GM19193 (cell line): ENCODE results near the gene HDGFL2.

Source experiments
- POLR2A ChIP-seq: IDR thresholded peaks from 4 replicates; pipeline ENCODE4 v1.6.1; 2011; ENCODE audit not compliant: insufficient read depth, insufficient read length; ENCODE audit errors: extremely low read depth

The HDGFL2 gene

GRCh38 chr19:4521888-4522242 lies 49.8 kb downstream of the HDGFL2 start:
- TF ChIP-seq POLR2A, result no peak

DNA sequence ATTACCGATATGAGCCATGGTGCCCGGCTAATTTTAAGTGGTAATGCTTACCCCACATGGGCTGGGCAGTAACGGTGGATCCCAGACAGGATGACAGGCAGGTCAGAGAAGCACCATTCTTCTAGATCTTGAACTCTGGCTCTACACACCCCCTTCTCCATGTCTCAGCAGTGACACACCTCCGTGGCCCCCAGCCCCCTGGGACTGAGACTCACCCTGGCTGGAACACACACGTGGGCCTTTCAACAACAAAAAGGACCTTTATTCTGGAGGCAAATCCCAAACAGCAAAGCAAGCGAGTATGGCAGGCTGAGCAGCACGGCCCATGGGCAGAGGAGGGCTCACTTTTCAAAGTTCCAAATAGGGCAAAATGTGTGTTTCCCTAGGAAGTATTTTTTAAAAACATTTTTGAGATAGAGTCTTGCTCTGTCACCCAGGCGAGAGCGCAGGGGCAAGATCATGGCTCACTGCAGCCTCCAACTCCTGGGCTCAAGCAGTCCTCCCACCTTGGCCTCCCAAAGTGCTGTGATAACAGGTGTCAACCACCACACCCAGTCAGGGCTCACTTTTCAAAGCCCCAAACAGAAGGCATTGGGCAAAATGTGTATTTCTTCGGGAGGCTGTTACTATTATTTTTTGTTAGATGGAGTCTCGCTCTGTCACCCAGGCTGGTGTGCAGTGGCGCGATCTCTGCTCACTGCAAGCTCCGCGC lies 50.4 kb downstream of the HDGFL2 start:
- no peak for TF ChIP-seq POLR2A

DNA sequence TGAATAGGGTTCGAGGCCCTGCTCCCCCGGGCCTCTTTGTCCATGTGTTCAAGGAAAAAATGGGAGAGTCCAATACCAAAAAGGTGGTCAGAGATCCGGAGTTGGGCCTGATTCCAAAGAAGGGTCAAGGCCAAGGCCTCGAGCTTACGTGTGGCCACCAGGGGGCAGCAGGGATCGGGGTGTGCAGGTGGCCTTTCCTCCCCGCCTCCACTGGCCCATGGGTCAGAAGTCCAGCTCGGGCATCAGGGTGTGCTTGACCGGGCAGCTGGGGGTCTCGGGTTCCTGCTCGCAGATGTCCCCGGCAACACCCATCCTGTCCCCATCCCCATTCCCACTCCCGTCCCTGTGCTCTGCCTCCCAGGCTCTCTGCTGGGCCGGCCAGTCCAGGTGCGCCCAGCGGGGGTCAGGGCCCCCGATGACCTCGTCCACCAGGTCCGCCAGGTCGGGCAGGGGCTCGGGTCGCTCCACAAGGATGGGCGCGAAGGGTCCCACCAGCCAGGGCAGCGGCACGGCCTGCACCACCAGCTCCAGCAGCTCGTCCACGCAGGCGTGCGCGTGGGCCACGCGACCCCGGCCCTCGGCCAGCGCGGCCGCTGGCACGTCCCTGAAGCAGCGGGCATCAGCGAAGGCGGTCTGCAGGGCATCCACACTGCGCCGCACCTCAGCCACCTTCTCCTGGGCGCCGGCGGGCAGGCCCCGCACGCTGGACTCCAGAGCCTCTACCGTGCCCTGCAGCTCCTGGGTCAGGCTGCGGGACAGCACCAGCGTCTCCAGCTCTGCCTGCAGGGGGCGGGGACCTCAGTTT lies 51.4 kb downstream of the HDGFL2 start:
- TF ChIP-seq POLR2A, result no peak

DNA sequence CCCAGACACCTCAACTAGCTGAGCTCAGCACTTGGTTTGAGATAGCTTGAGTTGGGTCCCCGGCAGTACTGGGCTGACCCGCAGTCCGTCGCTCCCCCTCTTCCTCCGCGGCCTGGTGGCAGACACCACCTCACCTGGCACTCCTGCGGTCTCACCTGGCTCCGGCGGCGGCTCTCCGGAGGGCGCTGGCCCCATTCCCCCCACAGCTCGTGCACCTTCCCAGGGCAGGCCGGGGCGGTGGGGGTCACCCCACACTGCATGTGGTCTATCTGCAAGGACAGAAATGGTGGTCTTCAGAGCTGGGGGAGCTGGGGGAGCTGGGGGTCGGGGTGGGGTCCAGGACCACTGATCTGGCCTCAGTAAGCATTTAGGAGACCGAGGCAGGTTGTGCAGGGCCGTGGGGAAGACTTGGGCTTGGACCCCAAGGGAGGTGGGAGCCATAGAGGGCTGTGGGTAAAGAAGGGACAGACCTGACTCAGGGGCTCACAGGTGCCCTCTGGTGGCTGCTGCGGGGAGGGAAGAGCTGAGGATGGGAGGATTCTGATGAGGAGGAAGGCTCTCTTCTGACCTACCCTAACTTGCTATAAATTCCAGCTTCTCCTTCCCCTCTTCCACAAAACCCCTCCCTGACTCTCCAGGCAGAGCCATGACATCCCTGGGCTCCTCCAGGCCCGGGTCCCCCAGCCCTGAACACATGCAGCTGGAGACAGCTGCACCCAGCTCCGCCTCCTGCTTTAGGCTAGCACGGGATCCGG lies 52.9 kb downstream of the HDGFL2 start:
- TF ChIP-seq POLR2A, result no peak

DNA sequence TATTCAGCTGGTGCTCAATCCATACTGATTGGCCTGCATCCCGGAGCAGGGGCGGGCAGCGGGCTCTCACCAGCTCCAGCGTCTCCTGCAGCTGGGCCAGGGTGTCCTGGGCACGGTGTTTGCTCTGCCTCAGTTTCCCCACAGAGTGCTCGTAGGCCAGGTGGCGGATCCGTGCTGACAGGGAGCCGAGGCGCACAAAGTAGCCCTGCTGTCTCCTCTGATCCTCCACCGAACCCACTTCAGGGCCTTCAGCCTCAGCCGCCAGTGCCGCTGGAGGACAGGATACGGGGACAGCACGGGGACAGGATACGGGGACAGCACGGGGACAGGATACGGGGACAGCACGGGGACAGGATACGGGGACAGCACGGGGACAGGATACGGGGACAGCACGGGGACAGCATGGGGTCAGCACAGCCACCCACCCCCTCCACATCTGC lies 53.5 kb downstream of the HDGFL2 start:
- TF ChIP-seq POLR2A, result no peak

GRCh38 chr19:4528843-4529242 lies 56.7 kb downstream of the HDGFL2 start:
- TF ChIP-seq POLR2A, result no peak

DNA sequence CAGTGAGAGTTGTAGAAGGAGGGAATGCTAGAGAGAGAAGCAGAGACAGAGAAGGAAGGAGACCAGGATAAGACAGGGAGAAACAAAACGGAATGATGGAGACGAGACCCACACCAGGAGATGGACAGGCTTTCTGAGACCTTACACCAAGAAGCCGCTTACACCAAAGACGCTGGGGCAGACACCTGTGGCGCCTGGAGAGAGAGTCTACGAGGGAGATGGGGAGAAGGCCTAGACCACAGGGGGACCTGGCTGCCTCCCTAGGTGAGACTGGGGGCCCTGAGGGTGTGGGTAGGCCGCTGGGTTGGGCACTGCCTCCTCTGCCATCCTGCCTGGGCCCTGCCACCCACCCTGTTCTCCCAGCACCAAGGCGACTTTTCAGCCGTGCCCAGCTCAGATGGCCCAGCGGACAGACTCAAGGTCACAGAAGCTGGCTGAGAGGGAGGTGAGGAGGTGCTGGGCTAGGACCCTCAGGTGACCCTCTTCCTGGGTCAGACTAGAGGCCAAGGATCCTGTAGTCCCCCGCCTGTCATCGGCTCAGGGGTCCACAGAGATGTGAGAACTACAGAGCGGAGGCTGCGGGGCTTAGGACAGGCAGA lies 57.9 kb downstream of the HDGFL2 start:
- no peak for TF ChIP-seq POLR2A

- TF ChIP-seq POLR2A, result no peak
These were observed 59.6 kb downstream of the HDGFL2 start for GRCh38 chr19:4531562-4532165.

DNA sequence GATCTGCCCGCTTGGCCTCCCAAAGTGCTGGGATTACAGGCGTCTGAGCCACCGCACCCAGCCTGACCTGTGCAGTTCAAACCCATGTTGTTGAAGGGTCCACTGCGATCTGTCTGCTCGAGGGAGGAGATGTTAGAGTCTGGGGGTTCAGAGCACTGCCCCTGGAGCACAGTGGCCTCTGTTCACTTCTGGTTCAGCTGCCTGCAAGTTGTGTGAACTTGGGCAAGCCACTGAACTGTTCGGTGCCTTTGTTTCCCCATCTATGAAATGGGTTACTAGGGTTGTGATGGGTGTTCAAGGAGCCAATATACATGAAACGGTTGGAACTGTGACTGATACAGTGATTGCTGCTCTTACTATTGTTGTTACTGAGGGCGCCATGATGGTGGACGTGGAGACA lies 61.2 kb downstream of the HDGFL2 start:
- no peak for TF ChIP-seq POLR2A

- no peak for TF ChIP-seq POLR2A
These were observed 61.8 kb downstream of the HDGFL2 start for GRCh38 chr19:4533835-4534424.

DNA sequence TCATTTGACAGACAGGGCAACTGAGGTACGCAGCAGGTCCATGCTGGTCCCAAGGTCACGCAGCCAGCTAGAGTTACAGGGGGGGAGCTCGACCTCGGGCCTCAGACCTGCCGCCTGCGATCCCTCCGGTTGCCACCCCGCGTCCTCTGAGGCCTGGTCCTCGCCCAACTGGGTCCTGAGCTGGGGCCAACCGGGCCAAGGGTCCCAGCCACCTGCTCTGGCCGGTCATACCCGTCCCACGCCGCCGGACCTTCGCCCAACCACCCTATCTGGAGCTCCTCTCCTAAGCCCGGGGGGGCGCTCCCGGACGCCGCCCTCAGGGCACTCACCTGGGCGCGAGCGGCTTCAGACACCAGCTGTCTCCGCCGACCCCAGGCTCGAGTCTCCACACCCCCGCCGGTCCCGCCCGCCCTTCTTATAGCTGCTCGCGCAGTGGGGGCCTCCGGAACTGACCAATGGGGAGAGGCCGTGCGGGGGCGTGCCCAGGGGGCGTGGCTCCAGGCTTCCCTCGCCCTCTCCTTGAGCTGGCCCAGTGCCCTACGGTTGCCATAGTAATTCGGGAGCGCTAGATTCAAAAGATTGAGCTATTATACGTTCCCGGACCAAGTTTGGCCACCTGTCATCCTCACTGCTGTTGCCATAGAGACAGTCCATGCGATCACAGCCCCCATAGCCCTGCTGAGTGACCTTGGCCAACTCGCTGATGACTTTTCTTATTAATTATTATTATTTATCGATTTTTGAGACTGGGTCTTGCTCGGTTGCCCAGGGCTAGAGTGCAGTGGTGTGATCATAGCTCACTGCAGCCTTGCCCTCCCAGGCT lies 63.0 kb downstream of the HDGFL2 start, which contains the start of gene PLIN5:
Gene PLIN5 (minus strand): TSS at position 389 of the 823 bp plus-strand sequence. CDS start 1,150 bp downstream, outside the sequence.
- no peak for TF ChIP-seq POLR2A

DNA sequence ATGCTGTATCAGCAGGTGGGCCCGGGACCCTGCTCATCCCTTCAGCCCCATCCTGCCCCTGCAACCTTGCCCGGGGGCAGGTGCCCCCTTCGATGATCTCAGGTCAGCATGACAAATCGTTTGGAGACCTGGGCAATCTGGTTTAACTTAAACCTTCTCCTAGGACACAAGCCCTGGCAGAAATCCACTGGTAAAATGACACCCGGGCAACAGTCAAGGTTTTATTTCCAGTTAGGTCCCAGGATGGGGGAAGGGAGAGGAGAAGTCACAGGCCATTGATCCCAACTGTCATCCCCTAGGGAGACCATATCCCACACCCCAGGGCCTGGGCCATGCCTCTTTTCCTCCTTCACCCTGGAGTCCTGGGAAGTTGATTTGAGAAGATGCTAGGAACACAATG lies 64.7 kb downstream of the HDGFL2 start:
- no peak for TF ChIP-seq POLR2A

DNA sequence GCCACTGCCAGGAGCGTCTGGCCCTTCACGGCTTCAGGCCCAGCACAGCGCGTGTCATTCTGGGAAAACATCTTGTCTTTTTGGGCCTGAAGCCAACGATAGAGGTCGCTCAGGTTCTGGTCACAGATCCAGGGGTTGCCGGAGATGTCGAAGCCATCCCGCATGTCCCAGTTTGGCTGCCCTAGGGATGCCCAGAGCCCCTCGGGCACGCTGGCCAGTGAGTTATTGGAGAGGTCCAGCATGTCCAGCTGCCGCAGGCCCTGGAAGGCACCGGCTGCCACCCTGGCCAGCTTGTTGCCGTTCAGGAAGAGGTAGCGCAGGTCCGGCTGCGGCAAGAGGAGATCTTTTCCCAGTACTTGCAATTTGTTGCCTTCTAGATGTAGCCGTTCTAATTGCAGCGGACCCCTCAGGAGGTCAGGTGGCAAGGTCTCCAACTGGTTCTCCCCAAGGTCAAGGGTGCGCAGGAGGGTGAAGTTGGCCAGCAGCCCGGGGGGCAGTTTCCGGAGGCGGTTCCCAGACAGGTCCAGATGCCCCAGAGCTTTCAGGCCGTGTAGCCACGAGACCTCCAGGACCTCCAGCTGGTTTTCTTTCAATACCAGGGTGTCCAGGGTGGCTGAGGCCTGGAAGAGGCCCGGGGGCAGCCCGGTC lies 66.0 kb downstream of the HDGFL2 start:
- TF ChIP-seq POLR2A, result no peak
